HL-60 (cell line): ENCODE measurements around the gene JADE2.

Experiments
- CTCF ChIP-seq: IDR thresholded peaks from one replicate; pipeline ENCODE4 v1.5.1; 2011; ENCODE audit warnings: low read length, control low read depth, inconsistent platforms; ENCODE audit not compliant: insufficient read depth
- POLR2AphosphoS5 ChIP-seq: IDR thresholded peaks from 2 replicates; pipeline ENCODE4 v1.6.1; 2012; ENCODE audit warnings: low read depth
- REST ChIP-seq: IDR thresholded peaks from 2 replicates; pipeline ENCODE4 v1.6.1; 2012; ENCODE audit warnings: low read depth; ENCODE audit not compliant: insufficient replicate concordance

DNA sequence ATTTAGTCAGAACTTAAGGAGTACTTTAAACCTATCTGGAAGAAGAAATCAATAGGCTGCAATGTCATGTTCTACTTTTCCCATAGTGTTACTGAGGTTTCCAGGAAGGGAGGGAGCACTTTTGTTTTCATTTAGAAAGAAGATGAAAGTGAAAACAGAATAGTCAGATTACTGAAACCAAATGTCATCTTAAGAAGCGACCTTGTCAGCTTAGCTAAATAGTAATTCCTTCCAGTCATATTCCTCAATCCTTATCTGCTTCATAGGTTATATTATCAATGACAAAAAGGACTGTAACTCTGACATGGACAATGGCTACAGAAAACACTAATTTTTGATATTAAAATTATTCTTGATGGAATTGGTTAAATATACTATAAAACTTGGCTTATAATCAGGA, 79.4 kb downstream of the JADE2 start:
- TF ChIP-seq CTCF: no peak
- no peak for TF ChIP-seq POLR2AphosphoS5
- no peak for TF ChIP-seq REST
